GM19035 (cell line): ENCODE data around the gene CHST14.

ENCODE experiments used
- ATAC-seq: cut with Tn5 transposase; IDR thresholded peaks from one replicate; pipeline ENCODE4 v1.9.1; 2021; ENCODE audit not compliant: unreplicated experiment

CHST14 gene

DNA sequence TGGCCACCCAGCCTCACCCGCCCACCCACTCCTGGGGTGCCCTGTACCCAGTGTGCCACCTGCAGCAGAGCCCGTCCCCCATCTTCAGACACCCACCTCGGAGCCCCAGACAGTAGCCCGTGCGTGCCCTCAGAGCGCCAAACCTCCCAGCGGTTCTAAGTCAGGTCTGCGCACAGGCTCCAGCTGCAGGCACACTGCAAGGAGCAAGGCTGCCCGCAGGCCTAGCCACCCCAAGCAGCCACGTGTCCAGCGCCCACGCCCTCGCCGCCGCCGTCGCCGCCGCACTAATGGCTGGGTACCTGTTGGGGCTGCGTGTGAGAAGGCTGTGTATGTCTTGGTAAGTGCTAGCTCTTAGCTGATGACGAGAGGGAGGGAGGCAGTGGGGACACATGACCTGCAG, 8.8 kb upstream of the CHST14 start:
- ATAC-seq, result no peak

DNA sequence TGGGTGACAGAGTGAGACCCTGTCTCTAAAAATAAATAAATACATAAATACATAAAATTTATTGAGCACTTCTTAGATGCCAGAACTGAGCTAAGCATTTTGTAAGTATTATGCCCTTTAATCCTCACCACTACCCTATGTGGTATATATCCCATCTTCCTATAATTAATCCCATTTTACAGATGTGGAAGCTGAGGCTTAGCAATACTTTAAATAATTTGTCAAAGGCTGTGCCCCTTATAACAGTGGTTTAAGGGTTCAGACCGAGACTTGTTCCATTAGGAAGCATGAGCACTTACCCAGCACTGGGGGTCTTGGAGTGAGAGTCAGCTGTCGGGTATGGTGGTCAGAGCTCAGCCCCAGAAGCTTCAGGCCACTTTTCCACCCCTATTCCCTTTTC, 7.5 kb upstream of the CHST14 start:
- ATAC-seq, result no peak

- no peak for ATAC-seq
These were observed 6.8 kb upstream of the CHST14 start for GRCh38 chr15:40463886-40464545.

DNA sequence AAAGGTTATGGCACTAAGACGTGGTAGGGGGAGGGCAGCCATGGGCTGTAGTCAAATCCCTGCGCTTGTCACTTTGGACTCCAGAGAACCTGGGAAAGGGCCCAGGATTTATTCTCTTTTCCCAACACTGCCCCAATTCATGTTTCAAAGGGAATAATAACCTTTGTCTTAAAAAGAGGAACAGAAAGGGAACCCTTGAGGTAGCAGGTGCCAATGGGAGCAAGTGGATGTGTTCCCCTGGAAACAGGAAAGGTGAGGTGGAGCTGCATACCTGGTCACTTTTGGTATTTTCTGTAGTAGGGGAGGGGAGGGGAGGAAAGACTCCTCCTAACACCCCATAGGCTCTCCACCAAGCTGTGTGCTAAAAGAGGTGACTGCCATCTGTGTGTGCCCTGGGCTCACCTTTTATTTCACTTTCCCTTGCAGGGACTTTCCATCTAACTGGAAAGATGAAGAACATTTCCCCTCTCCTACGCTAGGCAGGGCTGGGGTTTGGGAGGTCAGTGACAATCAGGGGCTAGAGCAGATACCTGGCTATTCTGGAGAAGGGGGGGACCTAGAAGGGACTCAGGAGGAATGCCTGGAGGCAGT, 6.1 kb upstream of the CHST14 start:
- no peak for ATAC-seq

- no peak for ATAC-seq
These were observed 4.8 kb upstream of the CHST14 start for GRCh38 chr15:40465939-40466338.

GRCh38 chr15:40466426-40467260, 4.1 kb upstream of the CHST14 start:
- ATAC-seq, result no peak

- no peak for ATAC-seq
These were observed 3.5 kb upstream of the CHST14 start for GRCh38 chr15:40467261-40467615.

- no peak for ATAC-seq
These were observed 1.9 kb upstream of the CHST14 start for GRCh38 chr15:40468898-40469331.

DNA sequence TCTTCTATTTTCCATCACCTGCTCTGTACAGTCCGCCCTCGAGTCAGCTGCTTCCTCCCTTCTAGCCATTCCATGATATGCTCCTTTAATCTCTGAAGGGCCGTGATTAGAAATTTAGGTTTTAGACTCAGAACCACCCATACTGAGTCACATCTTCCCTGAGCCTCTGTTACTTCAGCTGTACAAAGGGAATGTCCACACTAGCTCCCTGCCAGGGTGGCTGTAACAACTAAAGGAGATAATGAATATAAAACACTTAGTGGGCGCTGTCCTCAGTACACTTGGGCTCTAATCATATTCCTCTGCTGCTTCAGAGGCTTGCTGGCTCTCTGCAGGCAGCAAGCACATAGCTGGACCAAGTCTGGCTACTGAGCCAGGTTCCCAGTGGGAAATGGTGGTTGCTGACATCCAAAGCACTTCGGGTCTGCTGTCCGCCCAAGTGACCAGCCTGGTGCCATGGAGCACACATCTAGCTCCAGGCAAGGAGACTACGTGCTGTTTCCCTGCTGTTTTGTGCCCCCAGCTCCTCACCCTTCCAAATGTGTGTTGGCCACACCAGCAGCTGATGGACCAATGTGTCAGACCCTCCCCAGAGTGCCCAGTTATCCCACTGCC, 901 bp upstream of the CHST14 start:
- ATAC-seq, result no peak

DNA sequence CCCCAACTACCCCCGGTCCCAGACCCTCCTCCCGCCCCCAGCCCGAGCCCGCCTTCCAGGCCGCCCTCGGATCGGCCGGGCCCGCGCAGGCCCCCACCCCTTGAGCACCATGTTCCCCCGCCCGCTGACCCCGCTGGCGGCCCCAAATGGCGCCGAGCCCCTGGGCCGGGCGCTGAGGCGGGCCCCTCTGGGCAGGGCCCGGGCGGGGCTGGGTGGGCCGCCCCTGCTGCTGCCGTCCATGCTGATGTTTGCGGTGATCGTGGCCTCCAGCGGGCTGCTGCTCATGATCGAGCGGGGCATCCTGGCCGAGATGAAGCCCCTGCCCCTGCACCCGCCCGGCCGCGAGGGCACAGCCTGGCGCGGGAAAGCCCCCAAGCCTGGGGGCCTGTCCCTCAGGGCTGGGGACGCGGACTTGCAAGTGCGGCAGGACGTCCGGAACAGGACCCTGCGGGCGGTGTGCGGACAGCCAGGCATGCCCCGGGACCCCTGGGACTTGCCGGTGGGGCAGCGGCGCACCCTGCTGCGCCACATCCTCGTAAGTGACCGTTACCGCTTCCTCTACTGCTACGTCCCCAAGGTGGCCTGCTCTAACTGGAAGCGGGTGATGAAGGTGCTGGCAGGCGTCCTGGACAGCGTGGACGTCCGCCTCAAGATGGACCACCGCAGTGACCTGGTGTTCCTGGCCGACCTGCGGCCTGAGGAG, 472 bp downstream of the CHST14 start:
- ATAC-seq, result no peak

GRCh38 chr15:40471808-40472150, 995 bp downstream of the CHST14 start:
- no peak for ATAC-seq

- no peak for ATAC-seq
These were observed 1.5 kb downstream of the CHST14 start for GRCh38 chr15:40472171-40472727.

- no peak for ATAC-seq
These were observed 3.8 kb downstream of the CHST14 start for GRCh38 chr15:40474581-40474980.

- ATAC-seq, result no peak
These were observed 7.0 kb downstream of the CHST14 start for GRCh38 chr15:40477642-40478327.

- ATAC-seq, result no peak
These were observed 8.2 kb downstream of the CHST14 start for GRCh38 chr15:40479024-40479423.

- no peak for ATAC-seq
These were observed 10.7 kb downstream of the CHST14 start for GRCh38 chr15:40481341-40482074.

GRCh38 chr15:40483919-40484318, 13.1 kb downstream of the CHST14 start:
- no peak for ATAC-seq

DNA sequence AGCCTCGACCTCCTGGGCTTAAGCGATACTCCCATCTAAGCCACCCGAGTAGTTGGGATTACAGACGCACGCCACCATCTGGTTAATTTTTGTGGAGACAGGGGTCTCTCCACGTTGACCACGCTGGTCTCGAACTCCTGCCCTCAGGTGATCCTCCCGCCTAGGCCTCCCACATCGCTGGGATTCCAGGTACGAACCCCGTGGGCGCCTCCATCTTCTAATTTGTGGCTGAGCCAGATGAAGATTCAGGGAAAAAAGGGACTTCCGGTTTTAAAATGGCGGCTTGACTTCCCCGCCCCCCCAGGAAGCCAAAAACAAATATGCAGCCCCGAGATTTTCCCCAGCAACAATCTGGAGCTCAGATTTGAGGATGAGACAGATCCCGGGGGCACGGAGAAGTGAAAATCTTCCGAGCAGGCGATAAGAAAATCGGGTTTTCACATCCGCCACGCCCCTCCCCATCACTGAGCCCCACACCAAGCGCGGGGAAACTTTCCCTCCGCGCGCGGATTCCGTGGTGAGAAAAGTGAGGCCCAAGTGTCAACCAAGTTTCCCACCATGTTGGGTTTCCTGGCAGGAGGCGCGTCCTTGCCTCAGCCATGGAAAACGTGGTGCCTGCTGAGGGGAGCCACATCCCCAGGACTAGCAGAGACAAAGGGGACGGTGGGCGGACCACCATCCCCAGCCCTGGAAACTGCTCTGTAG, 15.4 kb downstream of the CHST14 start:
- no peak for ATAC-seq
